ENCODE results near the gene HAAO.

- TF ChIP-seq GTF2I (CRISPR knock-in tag; conservative IDR thresholded peaks at IDR 0.05) = no peak
- TF ChIP-seq, protein P1, sequence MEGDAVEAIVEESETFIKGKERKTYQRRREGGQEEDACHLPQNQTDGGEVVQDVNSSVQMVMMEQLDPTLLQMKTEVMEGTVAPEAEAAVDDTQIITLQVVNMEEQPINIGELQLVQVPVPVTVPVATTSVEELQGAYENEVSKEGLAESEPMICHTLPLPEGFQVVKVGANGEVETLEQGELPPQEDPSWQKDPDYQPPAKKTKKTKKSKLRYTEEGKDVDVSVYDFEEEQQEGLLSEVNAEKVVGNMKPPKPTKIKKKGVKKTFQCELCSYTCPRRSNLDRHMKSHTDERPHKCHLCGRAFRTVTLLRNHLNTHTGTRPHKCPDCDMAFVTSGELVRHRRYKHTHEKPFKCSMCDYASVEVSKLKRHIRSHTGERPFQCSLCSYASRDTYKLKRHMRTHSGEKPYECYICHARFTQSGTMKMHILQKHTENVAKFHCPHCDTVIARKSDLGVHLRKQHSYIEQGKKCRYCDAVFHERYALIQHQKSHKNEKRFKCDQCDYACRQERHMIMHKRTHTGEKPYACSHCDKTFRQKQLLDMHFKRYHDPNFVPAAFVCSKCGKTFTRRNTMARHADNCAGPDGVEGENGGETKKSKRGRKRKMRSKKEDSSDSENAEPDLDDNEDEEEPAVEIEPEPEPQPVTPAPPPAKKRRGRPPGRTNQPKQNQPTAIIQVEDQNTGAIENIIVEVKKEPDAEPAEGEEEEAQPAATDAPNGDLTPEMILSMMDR (IDR thresholded peaks at IDR 0.05) = no peak
- TF ChIP-seq JUN (CRISPR knock-in tag; IDR thresholded peaks at IDR 0.05) = no peak
- TF ChIP-seq, protein P2, sequence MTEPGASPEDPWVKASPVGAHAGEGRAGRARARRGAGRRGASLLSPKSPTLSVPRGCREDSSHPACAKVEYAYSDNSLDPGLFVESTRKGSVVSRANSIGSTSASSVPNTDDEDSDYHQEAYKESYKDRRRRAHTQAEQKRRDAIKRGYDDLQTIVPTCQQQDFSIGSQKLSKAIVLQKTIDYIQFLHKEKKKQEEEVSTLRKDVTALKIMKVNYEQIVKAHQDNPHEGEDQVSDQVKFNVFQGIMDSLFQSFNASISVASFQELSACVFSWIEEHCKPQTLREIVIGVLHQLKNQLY (CRISPR knock-in tag; IDR thresholded peaks at IDR 0.05) = no peak
- TF ChIP-seq MYBL2 (CRISPR knock-in tag; IDR thresholded peaks at IDR 0.05) = no peak
- TF ChIP-seq E2F5 (CRISPR knock-in tag; IDR thresholded peaks at IDR 0.05) = no peak
- no peak for TF ChIP-seq TEAD4 (CRISPR knock-in tag; IDR thresholded peaks at IDR 0.05)
- TF ChIP-seq TCF7 (CRISPR knock-in tag; IDR thresholded peaks at IDR 0.05; ENCODE audit: low read depth) = no peak
- TF ChIP-seq ESRRA (CRISPR knock-in tag; IDR thresholded peaks at IDR 0.05; ENCODE audit: borderline replicate concordance) = no peak
- TF ChIP-seq NR2C2 (CRISPR knock-in tag; IDR thresholded peaks at IDR 0.05) = no peak
- TF ChIP-seq, protein P3, sequence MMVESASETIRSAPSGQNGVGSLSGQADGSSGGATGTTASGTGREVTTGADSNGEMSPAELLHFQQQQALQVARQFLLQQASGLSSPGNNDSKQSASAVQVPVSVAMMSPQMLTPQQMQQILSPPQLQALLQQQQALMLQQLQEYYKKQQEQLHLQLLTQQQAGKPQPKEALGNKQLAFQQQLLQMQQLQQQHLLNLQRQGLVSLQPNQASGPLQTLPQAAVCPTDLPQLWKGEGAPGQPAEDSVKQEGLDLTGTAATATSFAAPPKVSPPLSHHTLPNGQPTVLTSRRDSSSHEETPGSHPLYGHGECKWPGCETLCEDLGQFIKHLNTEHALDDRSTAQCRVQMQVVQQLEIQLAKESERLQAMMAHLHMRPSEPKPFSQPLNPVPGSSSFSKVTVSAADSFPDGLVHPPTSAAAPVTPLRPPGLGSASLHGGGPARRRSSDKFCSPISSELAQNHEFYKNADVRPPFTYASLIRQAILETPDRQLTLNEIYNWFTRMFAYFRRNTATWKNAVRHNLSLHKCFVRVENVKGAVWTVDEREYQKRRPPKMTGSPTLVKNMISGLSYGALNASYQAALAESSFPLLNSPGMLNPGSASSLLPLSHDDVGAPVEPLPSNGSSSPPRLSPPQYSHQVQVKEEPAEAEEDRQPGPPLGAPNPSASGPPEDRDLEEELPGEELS (CRISPR knock-in tag; IDR thresholded peaks at IDR 0.05) = no peak
- no peak for TF ChIP-seq SP1 (CRISPR knock-in tag; conservative IDR thresholded peaks at IDR 0.05)
- no peak for TF ChIP-seq RELA (CRISPR knock-in tag; IDR thresholded peaks at IDR 0.05; ENCODE audit: borderline replicate concordance)
Measured at GRCh38 chr2:42767080-42767898, 25.1 kb downstream of the HAAO start.

All from WTC11 (cell line).